NOMO-1 (cell line): ENCODE data around the gene ADSS1.
"Not testable (repeated sequence)": the region's sequence is repeated elsewhere in the genome, so short reads cannot be mapped to it uniquely, and the experiment has no call there.

Experiments used
- DNase-seq, 2 experiments: peaks; one replicate each; lab custom pipeline; 2025; ENCODE audit not compliant: unreplicated experiment in 2 of 2; lab: John Stamatoyannopoulos, UW

The ADSS1 gene

GRCh38 chr14:104744484-104744883, 20.5 kb downstream of the ADSS1 start:
- DNase-seq, result no peak

- no peak for DNase-seq
Measured at GRCh38 chr14:104745431-104745830, 21.4 kb downstream of the ADSS1 start.

DNA sequence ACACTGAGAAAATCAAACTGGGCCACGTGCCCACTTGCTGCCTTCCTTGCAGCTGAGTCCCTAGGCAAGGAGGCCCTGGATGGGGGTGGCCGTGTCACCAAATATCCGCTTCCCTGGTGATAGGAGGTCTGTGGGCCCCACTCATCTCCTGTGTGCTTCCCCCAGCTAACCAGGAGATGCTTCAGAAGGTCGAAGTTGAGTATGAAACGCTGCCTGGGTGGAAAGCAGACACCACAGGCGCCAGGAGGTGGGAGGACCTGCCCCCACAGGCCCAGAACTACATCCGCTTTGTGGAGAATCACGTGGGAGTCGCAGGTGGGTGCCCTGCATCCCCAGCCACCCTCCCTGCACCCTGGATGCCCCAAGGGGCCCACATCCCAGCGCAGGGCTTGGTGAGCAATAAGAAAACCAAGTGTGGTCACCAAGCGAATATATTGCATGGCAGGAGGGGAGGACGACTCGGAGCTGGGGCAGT, 22.1 kb downstream of the ADSS1 start:
- no peak for DNase-seq

GRCh38 chr14:104746934-104747481, 23.0 kb downstream of the ADSS1 start:
- no peak for DNase-seq

- no peak for DNase-seq
Measured at GRCh38 chr14:104747876-104748275, 23.8 kb downstream of the ADSS1 start.

DNA sequence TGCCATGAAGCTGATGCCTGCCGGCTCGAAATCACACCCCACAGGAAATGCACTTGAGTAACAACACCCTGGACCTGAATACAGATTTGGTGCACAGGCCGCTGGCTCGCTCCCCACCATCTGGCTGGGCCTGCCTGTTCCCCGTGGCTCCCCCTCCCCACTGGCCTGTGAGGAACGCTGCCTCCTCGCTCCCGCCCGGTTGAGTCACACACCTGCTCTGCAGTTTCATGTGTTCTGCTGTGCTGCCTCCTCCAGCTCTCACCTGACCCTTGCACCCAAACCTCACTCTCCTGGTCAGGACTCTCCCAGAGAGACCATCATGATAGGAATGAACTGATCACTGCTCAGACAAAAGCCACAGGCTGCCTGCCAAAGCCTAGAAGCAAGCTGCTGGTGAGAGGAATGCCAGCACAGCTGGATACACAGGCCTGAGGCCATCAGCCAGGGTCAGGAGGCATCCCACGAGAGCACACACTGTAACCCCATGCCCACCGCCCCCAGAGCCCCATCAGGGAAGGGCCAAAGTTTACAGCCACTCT, 25.2 kb downstream of the ADSS1 start:
- no peak for DNase-seq

DNA sequence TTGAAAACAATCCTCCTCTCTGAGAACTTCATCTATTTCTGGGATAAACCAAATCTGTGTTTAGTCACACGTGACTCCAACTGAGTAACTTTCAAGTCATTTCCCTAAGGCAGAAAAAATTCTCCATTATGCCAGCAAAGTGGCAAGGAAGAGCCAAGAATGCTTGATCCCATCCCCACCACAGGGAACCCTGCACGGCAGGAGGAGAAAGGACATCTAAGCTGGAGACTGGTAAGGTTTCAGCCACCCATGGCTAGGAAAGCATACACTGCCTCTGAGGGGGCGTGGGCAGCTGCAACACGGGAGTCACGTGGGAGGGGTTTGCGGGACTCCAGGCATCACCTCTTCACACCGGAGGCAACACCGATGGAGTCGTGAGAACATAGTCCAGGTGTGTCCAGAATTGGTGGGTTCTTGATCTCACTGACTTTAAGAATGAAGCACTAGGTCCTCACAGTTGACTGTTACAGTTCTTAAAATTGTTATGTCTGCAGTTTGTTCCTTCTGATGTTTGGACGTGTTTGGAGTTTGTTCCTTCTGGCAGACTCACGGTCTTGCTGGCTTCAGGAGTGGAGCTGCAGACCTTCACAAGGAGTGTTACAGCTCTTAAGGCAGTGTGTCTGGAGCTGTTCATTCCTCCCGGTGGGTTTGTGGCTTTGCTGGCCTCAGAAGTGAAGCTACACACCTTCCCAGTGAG, 26.2 kb downstream of the ADSS1 start:
- no peak for DNase-seq

GRCh38 chr14:104750753-104751057, 26.7 kb downstream of the ADSS1 start:
- DNase-seq, result not testable (repeated sequence)

DNA sequence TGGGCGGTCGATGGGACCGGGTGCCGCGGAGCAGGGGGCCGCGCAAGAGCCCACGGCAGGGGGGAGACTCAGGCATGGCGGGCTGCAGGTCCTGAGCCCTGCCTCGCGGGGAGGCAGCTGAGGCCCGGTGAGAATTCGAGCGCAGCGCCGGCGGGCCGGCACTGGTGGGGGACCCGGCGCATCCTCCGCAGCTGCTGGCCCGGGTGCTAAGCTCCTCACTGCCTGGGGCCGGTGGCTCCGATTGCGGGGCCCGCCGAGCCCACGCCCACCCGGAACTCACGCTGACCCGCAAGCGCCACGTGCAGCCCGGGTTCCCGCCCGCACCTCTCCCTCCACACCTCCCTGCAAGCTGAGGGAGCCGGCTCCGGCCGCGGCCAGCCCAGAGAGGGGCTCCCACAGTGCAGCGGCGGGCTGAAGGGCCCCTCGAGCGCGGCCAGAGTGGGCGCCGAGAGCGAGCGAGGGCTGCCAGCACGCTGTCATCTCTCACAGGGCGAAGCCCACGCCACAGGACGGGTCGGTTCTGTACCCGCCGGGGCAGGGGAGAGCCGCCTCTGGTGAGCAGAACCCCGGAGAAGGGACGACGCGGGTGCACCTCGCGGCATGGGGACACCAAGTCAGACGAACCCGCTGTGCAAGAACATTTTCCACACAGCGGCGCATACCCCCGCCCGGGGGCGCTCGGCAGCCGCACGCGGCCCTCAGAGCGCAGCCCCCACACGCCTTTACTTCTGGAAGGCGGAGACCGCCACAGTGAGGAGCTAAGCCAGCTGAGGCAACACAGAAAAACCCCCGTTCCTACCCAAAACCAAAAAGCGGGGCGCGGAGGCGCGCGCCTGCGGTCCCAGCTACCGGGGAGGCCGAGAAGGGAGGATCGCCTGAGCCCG, 27.8 kb downstream of the ADSS1 start:
- DNase-seq, result peak; percentile 23 to 55

- DNase-seq, result no peak
Measured at GRCh38 chr14:104752423-104752734, 28.4 kb downstream of the ADSS1 start.

GRCh38 chr14:104752735-104753527, 28.9 kb downstream of the ADSS1 start, which contains the start of gene SIVA1:
TSS of gene SIVA1 (plus strand) at chr14:104753147. CDS start at chr14:104753202, 55 bp downstream.
- DNase-seq, result peak; percentile 99

- peak in 1 of 2 experiments; percentile 2 for DNase-seq
Measured at GRCh38 chr14:104753528-104754212, 29.6 kb downstream of the ADSS1 start.

- DNase-seq, result no peak
Measured at GRCh38 chr14:104754213-104754851, 30.3 kb downstream of the ADSS1 start.

- no peak for DNase-seq
Measured at GRCh38 chr14:104755621-104756020, 31.6 kb downstream of the ADSS1 start.

GRCh38 chr14:104756477-104757237, 32.6 kb downstream of the ADSS1 start:
- DNase-seq, result no peak

DNA sequence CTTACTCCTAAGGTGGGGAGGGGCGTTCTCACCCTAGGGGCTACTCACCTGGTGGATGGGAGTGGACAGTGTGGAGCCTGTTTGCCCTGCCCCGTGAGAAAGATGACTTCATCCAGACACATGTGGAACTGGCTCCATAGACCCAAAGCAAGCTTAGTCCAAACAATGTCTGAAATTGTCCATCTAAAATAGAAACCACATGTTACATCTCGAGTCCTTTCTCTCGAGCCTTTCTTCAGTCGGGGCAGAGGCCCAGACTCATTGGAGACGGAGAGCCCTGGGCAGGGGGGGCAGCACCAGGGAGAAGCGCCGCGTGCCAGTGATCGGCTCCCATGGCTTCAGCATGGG, 33.2 kb downstream of the ADSS1 start:
- no peak for DNase-seq

DNA sequence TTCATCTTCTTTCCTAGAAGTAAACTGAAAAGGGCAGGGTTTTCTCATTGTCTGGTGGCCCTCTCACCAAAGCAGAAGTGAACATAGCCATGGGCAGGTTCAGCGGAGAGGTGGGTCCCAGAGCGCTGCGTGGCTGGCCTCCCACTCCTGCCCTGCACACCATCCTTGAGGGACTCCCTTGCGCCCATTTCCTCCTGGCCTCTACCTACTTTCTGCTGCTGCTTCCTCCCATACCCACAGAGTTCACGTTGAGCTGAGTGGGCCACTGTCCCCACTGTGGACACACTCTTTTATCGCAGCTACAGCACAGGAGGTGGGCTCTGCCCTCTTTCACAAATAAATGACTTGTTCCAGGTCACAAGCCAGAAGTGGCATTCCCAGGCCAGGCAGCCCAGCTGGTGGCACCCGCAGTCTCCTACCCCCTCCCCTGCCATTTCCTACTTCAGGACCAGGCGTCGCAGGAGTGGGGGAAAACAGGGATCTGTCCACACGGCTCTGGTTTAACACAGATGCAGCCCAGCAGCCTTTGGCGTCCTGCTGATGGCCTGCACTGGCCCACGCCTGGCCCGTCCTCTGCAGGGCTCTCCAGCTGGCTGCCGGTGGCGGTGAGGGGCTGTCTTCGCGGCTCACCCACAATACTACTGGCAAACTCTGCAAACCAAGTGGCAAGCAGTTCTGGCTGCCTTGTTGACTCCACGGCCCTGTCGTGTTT, 33.8 kb downstream of the ADSS1 start:
- DNase-seq, result no peak
